Aortic smooth muscle cell (primary cell): ENCODE data around the gene CLDN14. TPM values are rescaled to one million over a fixed set of nuclear protein-coding genes. Genes with fewer than 3 reads are reported as not detected.

ENCODE experiments used
- total RNA-seq: library from RNA; depleted of rRNA; stranded (reverse); fragments of >200 nt; gene quantifications from 2 replicates; pipeline ENCODE4 v1.2.3, GENCODE V29; 2014

The CLDN14 gene, protein sequence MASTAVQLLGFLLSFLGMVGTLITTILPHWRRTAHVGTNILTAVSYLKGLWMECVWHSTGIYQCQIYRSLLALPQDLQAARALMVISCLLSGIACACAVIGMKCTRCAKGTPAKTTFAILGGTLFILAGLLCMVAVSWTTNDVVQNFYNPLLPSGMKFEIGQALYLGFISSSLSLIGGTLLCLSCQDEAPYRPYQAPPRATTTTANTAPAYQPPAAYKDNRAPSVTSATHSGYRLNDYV
- total RNA-seq: 0.13 and 0.25 TPM in 2 replicates

DNA sequence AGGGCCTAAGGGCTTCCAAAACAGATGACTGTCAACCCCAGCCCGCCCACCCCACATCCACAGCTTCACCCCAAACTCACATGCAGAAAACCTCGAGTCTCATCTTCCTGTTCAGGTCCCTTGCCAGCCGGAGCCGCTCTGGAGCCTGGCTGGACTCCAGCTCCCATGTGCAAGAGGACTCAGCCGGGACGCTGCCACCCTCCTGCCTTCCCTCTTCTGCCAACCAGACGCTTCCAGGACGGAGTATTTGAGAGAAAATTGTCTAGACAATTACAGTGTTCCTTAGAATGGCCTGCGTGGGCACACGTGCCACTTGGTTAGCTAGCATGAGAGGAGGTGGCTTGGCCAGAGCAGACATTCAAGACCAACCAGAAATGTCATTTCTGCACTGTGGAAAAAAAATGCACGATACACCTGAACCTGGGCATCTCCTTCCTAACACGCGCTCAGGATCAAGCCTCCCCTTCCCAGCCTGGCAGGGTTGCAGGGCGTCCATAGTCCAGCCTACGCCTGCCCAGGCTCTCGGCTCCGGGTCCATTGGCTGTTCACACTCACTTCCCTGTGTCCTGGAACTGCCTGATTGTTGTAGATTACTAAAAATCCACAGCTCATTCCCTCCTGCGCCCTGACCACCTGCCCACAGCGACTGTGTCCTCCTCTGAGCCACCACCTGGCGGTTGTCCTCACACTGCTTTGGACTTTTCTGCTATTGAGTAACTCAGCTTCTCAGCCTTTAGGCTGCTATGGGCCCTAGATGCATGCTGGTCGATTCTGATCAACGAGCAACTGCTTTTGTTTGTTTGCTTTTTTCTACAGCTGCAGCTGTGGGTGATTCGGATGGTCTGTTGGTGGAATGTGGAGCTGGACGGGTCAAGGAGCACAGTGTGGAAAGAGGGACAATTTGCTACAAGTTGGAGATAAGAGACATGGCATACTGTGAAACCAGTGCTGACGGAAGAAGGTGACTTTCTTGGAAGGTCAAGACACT is at the start of gene CLDN14:
CLDN14 (minus strand) TSS at position 708 of the 988 bp plus-strand sequence. CDS start 18,427 bp downstream, outside the sequence.

Other genes starting within 250 kb of the CLDN14 start
- gene MORC3, start 159.9 kb downstream of the CLDN14 start, total RNA-seq: 34.6 and 44.1 TPM in 2 replicates
- 2.1 and 3.4 TPM in 2 replicates for gene CHAF1B, start 94.7 kb downstream of the CLDN14 start, total RNA-seq
- gene SIM2, start 219.0 kb upstream of the CLDN14 start, total RNA-seq: not detected in 2 replicates